ENCODE data around the gene EFCC1.

The EFCC1 gene

DNA sequence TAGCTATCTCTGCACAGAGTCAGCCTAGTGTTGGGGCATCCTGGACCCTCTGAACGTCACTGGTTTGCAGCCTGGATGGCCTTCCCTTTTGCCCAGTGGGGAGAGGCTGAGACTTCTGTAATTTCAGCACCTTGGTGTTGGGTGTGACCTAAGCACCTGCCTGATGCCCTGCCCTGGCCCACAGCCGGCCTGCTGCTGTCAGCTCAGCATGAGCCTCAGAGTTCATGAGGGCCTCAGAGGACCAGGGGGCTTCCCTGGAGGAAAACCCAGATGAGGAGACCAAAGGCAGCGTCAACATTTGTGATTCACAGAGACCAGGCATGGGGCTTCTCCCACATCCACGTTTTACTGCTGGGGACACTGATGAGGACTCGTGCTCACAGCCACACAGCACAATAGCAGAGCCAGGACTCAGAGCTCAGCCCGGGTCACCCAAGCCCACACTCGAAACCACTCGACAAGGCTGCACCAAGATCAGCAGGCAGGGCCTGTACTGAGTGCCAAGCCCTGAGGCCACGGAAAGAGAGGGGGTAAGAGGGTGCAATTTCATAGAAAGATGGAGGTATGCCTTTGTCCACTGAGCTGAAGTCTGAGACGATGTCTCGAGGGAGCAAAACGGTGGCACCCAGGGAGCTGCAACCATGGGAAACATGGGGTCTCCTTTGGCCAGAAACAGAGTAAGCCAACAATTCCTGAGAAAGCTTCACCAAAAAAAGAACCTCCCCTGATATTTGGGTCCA, 49.6 kb downstream of the EFCC1 start:
- Histone ChIP-seq H3K9ac (ENCODE audit: low read length) (no peak overlapping the region), H3K9me3 (ENCODE audit: control insufficient read depth, low read length) (peaks cover 7% of the 10 kb centered on the region), H3K27me3 (replicated peaks; ENCODE audit: control insufficient read depth, insufficient read depth, low read length) (peaks cover under 1% of the 10 kb centered on the region), H3K36me3 (ENCODE audit: control insufficient read depth, insufficient read depth, low read length, severe bottlenecking) (no peaks in the 10 kb centered on the region), H3K4me1 (ENCODE audit: control insufficient read depth, insufficient read depth, low read length) (peaks cover 10% of the 10 kb centered on the region), H3K4me3 (ENCODE audit: low read length) (no peak overlapping the region)
- no peak for DNase-seq (ENCODE audit: low read depth)

DNA sequence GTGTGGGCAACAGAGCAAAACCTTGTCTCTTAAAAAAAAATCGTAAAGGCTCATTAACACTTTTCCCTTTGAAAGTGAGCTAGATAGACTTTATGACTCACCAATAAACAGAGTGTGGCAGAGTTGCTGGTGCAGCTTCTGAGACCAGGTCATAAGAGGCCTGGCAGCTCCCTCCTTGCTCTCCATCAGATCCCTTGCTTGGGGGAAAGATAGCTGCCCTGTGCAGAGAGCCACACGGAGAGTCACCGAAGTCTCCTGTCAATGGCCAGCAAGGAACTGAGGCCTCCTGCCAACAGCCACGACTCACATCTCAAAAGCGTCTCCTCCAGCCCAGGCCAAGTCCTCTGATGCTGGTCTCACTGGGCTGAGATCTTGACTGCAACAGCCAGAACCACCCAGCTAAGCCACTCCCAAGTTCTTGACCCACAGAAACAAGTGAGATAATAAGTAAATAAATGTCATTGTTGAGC, 50.8 kb downstream of the EFCC1 start:
- DNase-seq (ENCODE audit: low read depth), result no peak
- Histone ChIP-seq H3K36me3 (ENCODE audit: control insufficient read depth, insufficient read depth, low read length, severe bottlenecking) (no peaks in the 10 kb centered on the region), H3K4me3 (ENCODE audit: low read length) (no peak overlapping the region), H3K27me3 (replicated peaks; ENCODE audit: control insufficient read depth, insufficient read depth, low read length) (peaks cover 12% of the 10 kb centered on the region), H3K9ac (ENCODE audit: low read length) (no peak overlapping the region), H3K4me1 (ENCODE audit: control insufficient read depth, insufficient read depth, low read length) (peaks cover 10% of the 10 kb centered on the region), H3K9me3 (ENCODE audit: control insufficient read depth, low read length) (peaks cover 7% of the 10 kb centered on the region)

GRCh38 chr3:129052675-129053074, 51.6 kb downstream of the EFCC1 start:
- H3K9me3 ChIP-seq (ENCODE audit: control insufficient read depth, low read length), result peaks cover 7% of the 10 kb centered on the region
- DNase-seq (ENCODE audit: low read depth), result no peak

GRCh38 chr3:129054605-129055104, 53.6 kb downstream of the EFCC1 start:
- Histone ChIP-seq H3K36me3 (ENCODE audit: control insufficient read depth, insufficient read depth, low read length, severe bottlenecking) (no peaks in the 10 kb centered on the region), H3K27me3 (replicated peaks; ENCODE audit: control insufficient read depth, insufficient read depth, low read length) (peaks cover 22% of the 10 kb centered on the region), H3K4me1 (ENCODE audit: control insufficient read depth, insufficient read depth, low read length) (peaks cover 10% of the 10 kb centered on the region), H3K9me3 (ENCODE audit: control insufficient read depth, low read length) (no peaks in the 10 kb centered on the region), H3K9ac (ENCODE audit: low read length) (no peak overlapping the region), H3K4me3 (ENCODE audit: low read length) (no peak overlapping the region)
- DNase-seq (ENCODE audit: low read depth), result no peak

More at GRCh38 chr3:129052675-129053074, 51.6 kb downstream of the EFCC1 start:
- Histone ChIP-seq H3K27me3 (replicated peaks; ENCODE audit: control insufficient read depth, insufficient read depth, low read length) (peaks cover 13% of the 10 kb centered on the region), H3K4me1 (ENCODE audit: control insufficient read depth, insufficient read depth, low read length) (peaks cover 10% of the 10 kb centered on the region), H3K9ac (ENCODE audit: low read length) (no peak overlapping the region), H3K36me3 (ENCODE audit: control insufficient read depth, insufficient read depth, low read length, severe bottlenecking) (no peaks in the 10 kb centered on the region), H3K4me3 (ENCODE audit: low read length) (no peak overlapping the region)

DNA sequence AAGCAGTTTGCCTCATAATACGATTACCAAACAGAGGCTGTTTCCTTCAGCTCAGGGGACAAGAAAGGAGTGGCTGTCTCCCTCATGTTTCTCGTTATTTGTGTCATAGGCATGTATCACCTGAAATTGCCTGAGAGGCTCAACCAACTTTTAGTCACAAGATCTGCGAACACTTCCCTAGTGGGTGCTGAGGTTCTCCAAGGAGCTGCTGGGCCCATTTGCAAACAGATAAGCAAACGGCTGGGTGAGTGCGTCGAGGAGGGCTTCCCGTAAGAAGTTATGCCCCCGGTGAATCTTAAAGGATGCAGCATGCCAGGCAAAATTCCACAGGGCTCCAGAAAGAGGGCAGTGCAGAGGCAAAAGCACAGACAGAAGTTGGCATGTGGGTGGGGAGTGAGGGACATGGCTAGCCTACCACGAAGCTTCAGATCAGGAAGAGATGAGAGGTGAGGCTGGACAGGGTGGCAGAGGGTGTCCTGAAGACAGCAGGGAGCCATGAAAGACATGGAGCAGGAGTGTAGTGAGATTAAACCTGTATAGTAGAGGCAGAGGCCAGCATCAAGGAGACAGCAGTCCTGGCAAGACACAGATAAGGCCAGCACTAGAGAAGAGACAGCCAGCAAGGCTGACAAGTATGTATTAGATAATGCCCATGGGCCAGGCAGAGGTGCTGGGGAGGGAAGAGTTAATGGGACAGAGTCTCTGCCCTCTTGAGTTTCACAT, 55.5 kb downstream of the EFCC1 start:
- H3K36me3 ChIP-seq (ENCODE audit: control insufficient read depth, insufficient read depth, low read length, severe bottlenecking), result no peaks in the 10 kb centered on the region
- H3K9me3 ChIP-seq (ENCODE audit: control insufficient read depth, low read length), result no peaks in the 10 kb centered on the region
- no peak for DNase-seq (ENCODE audit: low read depth)
- H3K27me3 ChIP-seq (replicated peaks; ENCODE audit: control insufficient read depth, insufficient read depth, low read length), result peaks cover 22% of the 10 kb centered on the region
- no peak overlapping the region for H3K4me3 ChIP-seq (ENCODE audit: low read length)
- H3K9ac ChIP-seq (ENCODE audit: low read length), result no peak overlapping the region
- H3K4me1 ChIP-seq (ENCODE audit: control insufficient read depth, insufficient read depth, low read length), result peaks cover 10% of the 10 kb centered on the region

DNA sequence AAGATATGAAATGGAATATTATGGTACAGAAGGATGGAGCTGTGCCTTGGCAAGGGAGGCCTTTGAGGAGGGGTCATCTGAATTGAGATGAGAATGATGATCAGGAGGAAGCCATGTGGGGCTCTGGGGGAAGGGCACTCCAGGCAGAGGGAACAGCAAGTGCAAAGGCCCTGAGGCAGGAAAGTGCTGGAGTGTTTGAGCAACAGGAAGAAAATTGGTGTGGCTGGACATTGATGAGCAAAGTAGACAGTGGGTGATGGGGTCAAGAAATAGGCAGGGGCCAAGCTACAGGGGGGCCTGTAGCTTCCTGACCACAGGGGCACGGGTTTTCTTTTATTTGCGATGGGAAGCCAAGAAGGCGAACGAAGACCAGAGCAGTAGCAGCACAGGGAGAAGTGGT, 56.1 kb downstream of the EFCC1 start:
- Histone ChIP-seq H3K9ac (ENCODE audit: low read length) (no peak overlapping the region), H3K36me3 (ENCODE audit: control insufficient read depth, insufficient read depth, low read length, severe bottlenecking) (no peaks in the 10 kb centered on the region), H3K4me3 (ENCODE audit: low read length) (no peak overlapping the region), H3K4me1 (ENCODE audit: control insufficient read depth, insufficient read depth, low read length) (peaks cover 5% of the 10 kb centered on the region), H3K9me3 (ENCODE audit: control insufficient read depth, low read length) (no peaks in the 10 kb centered on the region), H3K27me3 (replicated peaks; ENCODE audit: control insufficient read depth, insufficient read depth, low read length) (peaks cover 22% of the 10 kb centered on the region)
- no peak for DNase-seq (ENCODE audit: low read depth)

DNA sequence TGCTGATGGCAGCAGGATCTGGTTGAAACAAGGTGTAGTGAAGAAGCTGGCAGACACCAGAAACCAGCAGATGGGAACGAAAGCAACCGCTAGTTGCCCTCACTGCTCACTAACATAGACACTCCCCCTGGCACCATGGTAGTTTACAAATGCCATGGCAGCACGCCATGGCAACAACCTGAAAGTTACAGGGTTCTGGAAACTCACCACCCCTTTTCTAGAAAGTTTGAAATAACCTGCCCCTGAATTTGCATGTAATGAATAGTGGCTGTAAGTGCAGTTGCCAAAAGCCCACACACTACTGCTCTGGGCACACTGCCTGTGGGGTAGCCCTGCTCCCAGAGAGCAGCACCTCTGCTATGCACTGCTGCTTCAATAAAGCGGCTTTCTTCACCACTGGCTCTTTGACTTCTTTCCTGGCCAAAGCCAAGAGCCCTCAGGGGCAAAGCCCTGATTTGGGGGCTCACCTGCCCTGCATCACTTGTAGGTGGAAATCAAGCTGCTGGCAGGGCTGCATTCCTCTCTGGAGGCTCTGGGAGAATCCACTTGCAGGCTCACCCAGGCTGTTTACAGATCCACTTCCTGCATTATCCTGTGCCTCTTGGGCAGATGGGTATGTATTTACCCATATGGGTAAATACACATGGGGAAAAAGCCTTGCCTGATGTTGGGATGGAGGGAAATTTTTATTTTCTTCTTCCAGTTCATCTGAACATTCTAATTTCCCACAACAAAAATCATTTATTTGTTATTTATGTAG, 57.5 kb downstream of the EFCC1 start:
- no peaks in the 10 kb centered on the region for H3K36me3 ChIP-seq (ENCODE audit: control insufficient read depth, insufficient read depth, low read length, severe bottlenecking)
- peaks cover 31% of the 10 kb centered on the region for H3K27me3 ChIP-seq (replicated peaks; ENCODE audit: control insufficient read depth, insufficient read depth, low read length)
- no peak for DNase-seq (ENCODE audit: low read depth)
- no peaks in the 10 kb centered on the region for H3K9me3 ChIP-seq (ENCODE audit: control insufficient read depth, low read length)
- H3K4me1 ChIP-seq (ENCODE audit: control insufficient read depth, insufficient read depth, low read length), result no peaks in the 10 kb centered on the region
- H3K4me3 ChIP-seq (ENCODE audit: low read length), result no peak overlapping the region
- H3K9ac ChIP-seq (ENCODE audit: low read length), result no peak overlapping the region

GRCh38 chr3:129059311-129059958, 58.3 kb downstream of the EFCC1 start:
- Histone ChIP-seq H3K4me1 (ENCODE audit: control insufficient read depth, insufficient read depth, low read length) (no peaks in the 10 kb centered on the region), H3K9me3 (ENCODE audit: control insufficient read depth, low read length) (no peaks in the 10 kb centered on the region), H3K4me3 (ENCODE audit: low read length) (no peak overlapping the region), H3K36me3 (ENCODE audit: control insufficient read depth, insufficient read depth, low read length, severe bottlenecking) (no peaks in the 10 kb centered on the region), H3K27me3 (replicated peaks; ENCODE audit: control insufficient read depth, insufficient read depth, low read length) (peaks cover 31% of the 10 kb centered on the region), H3K9ac (ENCODE audit: low read length) (no peak overlapping the region)
- DNase-seq (ENCODE audit: low read depth), result no peak

DNA sequence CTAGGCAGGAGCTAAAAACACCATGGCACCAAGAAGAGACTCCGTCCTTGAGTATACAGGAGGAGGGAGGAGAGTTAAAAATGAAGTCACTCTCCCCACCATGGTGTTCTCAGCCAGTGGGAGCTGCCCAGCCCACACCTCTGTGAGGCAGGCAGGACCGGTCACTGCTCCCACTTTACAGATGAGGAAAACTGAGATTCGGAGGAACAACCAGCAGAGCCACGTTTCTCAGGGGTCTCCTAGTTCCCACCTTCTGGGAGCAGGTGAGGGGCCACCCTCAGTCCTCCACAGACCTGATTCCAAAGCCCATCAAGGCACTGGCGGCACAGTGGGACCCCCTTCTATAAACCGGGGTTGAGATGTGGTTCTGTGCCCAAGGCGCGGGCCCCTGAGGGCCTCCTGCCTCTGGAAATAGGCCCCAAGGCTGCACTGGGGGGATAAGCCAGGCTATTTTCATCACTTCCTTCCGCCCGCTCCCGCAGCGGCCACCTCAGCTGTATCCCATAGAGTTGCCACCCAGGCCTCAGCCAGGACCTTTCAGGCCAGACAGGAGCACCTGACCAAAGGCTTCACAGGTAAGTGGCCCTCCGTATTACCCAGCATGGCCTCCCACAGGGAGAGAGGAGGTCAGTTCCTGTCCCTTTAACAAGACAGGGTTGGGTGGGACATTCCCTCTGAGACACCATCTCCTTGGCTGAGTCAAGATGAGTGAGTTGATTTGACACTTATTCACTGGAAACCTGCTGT, 59.3 kb downstream of the EFCC1 start, which contains the start of gene GP9:
GP9 (plus strand) TSS at position 504 of the 747 bp plus-strand sequence. CDS start 961 bp downstream, outside the sequence.
- Histone ChIP-seq H3K4me1 (ENCODE audit: control insufficient read depth, insufficient read depth, low read length) (no peaks in the 10 kb centered on the region), H3K27me3 (replicated peaks; ENCODE audit: control insufficient read depth, insufficient read depth, low read length) (peaks cover 31% of the 10 kb centered on the region)
- DNase-seq (ENCODE audit: low read depth), result no peak

More for the DNA sequence above, 59.3 kb downstream of the EFCC1 start, which contains the start of gene GP9:
- Histone ChIP-seq H3K9ac (ENCODE audit: low read length) (no peak within 1 kb of the TSS), H3K9me3 (ENCODE audit: control insufficient read depth, low read length) (no peaks in the 10 kb centered on the region), H3K36me3 (ENCODE audit: control insufficient read depth, insufficient read depth, low read length, severe bottlenecking) (no peaks in the 10 kb centered on the region), H3K4me3 (ENCODE audit: low read length) (no peak within 1 kb of the TSS)

All from adipocyte (in vitro differentiated cells).